ENCODE data around the gene LRFN3.
A peak's percentile ranks its signal among the peaks of the same experiment; 100 is the strongest.
"Not testable (repeated sequence)": the region's sequence is repeated elsewhere in the genome, so short reads cannot be mapped to it uniquely, and the experiment has no call there.

Gene LRFN3

DNA sequence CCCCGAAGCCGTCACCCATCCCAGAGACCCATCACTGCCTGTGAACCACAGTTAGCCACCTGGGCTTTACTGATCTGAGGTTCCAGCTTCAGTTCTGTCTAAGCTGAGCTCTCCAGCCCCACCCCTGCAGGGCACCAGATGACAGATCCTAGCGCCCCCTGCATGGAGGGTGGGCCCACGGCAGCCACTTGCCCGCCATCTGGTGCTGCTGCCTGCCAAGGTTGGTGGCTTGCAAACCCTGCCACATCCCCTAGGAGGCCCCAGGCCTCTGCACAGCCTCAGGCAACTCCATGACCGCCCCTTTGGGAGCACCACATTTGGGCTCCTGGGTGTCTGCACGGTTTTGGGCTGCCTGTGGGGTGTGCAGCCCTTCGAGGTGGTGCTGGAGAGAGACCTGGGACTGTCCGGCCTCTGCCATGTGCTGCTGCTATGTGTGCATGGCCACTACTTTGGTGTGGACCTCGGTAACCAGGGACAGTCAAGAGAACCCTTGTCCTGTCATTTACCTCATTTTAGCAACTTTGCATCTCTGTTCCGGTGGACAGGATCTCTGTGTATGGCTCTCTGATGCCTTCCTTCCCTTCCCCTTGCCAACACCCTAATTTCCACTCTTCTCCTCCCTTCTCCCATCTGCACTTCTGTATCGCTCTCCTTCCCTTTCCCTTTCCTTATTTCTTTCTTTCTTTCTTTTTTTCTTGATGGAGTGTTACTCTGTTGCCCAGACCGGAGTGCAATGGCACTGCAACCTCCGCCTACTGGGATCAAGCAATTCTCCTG, 41.5 kb downstream of the LRFN3 start:
- peak; percentile 47 for DNase-seq

DNA sequence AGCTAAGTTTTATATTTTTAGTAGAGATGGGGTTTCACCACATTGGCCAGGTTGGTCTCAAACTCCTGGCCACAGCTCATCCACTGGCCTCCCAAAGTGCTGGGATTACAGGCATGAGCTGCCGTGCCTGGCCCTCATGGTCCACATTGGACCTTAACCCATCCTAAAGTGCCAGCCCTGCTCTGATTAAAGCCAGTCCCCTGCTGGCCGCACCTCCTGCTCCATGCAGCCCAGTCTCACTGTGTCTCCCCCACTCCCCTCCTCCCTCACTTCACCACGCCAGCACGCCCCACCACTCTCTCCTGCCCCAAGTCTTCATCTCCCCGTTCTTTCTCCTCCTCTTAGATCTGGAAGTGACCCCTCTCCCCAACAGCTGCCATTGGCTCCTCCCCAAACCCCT, 42.1 kb downstream of the LRFN3 start:
- no peak for DNase-seq

DNA sequence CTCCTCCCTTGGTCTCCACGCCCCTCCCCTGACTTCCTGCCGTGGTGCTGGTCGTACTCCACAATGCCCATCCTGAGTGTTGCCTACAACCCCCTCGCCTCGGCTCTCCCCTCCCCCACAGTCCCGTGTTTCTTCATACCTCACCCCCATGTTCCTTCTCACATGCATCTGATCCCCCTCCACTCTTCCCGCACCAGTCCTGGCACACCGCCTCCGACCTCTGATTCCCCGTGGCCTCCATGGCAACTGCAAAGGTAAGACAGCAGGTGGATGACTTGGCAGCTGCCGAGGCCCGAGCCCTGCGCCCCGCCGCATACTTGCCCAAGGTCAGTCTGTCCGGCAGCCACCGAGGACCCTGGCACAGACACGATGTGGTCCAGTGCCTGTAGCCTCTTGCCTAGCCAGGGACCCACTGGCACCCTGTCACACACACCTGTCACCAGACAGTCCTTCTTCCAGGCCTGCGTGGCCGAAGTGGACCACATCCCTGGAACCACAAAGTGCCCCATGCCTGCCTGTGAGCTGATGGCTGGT, 42.7 kb downstream of the LRFN3 start:
- DNase-seq, result no peak

DNA sequence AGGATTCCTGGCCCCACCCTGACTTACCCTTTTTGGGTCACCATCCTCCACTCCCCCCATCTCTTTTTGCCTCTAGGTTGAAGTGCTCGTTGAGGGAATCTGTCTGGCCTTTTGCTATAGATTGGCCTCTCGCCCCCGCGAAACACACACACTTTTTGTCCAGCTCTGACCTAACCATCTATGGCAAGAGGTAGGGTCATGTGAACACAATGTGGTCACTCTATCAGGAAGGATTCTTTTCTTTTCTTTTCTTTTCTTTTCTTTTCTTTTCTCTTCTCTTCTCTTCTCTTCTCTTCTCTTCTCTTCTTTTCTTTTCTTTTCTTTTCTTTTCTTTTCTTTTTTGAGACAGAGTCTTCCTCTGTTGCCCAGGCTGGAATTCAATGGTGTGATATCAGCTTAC, 44.8 kb downstream of the LRFN3 start:
- DNase-seq, result not testable (repeated sequence)

DNA sequence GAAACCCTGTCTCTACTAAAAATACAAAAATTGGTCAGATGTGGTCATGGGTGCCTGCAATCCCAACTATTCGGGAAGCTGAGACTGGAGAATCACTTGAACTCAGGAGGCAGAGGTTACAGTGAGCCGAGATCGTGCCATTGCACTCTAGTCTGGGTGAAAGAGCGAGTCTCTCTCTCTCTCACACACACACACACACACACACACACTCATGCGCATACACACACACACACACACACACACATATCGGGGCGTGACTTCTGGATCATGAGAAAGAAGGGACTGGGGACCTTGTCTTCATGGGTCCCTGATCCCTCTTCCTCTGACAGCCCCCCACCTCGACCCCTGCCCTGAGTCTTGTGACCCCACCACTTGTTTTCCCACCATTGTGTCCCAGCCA, 47.0 kb downstream of the LRFN3 start:
- DNase-seq, result no peak

DNA sequence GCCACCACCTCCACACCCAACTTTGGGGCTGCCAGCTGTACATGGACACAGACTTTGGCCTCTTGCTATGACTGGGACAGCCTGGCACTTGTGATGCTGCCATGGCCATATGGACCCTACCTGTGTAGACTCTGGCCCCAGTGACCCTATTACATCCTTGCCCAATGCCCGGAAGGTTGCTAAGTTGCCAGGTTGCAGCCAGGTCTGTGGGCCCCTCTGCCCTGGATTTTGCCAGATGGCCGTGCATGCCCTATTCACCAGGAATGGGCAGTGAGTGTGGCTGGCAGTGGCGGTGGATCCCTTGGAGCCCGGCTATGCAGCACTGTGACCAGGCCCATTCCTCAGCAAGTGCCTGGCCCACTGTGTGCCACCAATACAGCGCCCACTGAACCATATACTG, 49.9 kb downstream of the LRFN3 start:
- DNase-seq, result no peak

DNA sequence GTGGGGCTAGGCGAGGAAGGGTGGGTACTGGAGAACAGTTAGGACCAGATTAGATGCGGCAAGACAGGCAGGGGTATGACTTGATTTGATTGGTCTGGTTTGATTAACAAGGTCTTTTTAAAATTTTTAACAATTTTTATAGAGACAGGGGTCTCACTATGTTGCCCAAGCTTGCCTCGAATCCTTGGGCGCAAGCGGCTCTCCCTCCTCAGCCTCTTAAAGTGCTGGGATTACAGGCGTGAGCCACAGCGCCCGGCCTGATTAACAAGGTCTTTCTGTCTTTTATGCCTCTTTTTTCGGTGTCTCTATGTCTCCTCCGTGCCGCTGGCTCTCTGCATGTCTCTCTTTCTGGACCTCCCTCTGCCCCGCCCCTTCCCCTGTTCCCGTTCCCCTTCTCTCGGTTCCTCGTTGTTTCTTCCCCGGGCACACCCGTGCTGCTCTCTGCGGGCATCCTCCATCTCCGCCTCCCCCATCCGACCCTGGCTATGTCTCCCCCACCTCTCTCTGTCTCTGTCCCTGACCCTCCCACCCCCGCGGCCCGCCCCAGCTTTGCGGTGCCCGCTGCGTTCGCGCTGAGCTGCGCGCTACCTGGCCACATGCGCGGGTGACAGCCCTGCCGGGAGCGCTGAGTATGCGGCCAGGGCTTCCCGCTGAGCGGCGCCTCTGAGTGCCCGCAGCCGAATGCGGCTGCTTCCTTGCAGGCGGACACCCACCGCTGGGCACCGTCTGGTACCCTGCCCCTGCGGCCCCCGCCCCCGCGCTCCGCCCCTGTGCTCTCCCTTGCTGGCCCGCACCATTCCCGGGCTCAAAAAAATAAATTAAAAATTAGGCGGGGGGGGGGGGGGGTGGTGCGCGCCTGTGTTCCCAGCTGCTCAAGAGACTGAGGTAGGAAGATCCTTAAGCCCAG, 50.7 kb downstream of the LRFN3 start:
- DNase-seq, result peak; percentile 60 to 65

DNA sequence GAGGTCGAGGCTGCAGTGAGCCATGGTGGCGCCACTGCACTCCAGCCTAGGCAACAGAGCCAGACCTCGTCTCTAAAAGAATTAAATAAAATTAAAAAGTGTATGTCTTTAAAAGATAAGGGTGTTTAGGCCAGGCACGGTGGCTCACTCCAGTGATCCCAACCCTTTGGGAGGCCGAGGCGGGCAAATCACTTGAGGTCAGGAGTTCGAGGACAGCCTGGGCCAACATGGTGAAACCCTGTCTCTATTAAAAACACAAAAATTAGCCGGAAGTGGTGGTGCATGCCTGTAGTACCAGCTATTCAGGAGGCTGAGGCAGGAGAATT, 51.4 kb downstream of the LRFN3 start:
- no peak for DNase-seq

DNA sequence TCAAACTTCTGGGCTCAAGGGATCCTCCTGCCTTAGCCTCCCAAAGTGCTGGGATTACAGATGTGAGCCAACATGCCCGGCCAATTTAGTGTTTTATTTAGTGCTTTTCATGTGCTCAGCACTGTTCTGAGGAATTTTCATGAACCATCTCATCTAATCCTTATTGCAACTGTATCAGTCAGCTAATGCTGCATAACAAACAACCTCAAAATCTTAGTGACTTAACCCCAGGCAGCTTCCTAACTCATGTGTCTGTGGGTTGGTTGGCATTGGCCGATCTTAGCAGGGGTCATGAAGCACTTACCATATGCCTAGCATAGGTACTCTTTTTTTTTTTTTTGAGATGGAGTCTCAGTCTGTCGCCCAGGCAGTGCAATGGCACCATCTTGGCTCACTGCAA, 52.6 kb downstream of the LRFN3 start:
- no peak for DNase-seq

DNA sequence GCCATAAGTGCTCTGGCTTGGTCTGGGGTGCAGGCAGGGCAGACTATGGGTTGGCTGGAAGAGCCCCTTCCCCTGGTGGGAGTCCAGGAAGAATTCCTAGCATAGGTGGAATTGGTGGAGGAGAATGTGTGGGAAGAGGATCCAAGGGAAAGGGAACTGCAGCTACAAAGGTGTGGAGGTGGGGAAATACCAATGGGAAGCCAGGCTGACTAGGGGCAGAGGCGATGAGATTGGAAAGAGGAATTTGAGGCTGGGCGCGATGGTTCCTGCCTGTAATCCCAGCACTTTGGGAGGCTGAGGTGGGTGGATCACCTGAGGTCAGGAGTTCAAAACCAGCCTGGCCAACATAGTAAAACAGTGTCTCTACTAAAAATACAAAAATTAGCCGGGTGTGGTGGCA, 54.0 kb downstream of the LRFN3 start:
- no peak for DNase-seq

DNA sequence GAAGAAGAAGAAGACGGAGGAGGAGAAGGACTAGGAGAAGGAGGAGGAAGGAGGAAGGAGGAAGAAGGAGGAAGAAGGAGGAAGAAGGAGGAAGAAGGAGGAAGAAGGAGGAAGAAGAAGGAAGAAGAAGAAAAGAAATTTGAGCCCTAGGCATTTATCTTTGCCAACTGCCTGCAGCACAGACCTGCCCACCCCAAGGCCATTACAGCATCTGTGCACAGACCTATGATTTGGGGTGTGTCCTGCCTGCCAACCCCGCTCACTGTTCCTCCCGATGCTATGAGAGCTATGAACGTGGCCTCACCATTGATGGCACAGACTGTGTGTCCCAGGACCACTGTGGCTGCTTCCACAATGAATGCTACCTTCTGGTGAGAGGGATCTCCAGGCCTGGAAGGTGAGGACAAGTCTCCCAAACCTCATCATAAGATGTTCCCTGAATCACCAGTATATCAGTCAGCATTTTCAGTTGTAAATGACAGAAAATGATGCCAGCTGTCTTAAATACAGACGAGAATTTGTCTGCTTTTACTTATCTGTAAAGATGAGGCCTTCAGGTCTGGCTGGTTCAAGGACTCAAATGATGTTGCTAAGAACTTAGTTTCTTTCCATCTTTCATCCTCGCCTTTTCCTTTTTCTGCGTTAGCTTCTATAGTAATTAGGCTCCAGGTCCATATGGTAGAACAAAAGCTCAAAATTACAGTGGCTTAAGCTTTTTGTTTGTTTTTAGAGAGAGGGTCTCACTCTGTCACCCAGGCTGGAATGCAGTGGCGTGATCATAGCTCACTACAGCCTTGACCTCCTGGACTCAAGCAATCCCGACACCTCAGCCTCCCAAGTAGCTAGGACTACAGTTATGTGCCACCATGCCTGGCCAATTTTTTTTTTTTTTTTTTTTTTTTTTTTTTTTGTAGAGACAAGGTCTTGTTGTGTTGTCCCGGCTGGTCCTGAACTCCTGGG, 54.9 kb downstream of the LRFN3 start:
- DNase-seq, result no peak

DNA sequence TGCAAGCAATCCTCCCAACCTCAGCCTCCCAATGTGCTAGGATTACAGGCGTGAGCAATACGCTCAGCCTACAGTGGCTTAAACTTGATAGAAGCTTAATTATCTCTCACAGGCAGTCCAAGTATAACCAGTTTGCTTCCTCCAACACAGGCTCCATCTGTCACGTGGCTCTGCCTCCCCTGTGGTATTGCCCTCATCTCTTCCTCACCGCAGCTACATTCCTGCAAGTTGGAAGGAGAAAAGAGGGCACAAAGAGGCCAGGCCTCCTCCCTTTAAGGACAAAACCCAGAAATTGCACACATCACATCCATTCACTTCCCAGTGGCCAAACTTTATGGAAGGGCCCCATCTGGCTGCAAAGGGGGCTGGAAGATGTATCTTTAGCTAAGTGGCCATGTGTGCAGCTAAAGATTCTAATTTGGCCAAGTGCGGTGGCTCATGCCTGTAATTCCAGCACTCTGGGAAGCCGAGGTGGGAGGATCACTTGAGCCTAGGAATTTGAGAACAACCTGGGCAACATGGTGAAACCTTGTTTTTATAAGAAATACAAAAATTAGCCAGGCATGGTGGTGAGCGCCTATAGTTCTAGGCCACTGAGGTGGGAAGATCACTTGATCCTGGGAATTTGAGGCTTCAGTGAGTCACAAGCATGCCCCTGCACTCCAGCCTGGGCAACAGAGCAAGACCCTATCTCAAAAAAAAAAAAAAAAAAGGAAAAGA, 55.7 kb downstream of the LRFN3 start:
- no peak for DNase-seq

DNA sequence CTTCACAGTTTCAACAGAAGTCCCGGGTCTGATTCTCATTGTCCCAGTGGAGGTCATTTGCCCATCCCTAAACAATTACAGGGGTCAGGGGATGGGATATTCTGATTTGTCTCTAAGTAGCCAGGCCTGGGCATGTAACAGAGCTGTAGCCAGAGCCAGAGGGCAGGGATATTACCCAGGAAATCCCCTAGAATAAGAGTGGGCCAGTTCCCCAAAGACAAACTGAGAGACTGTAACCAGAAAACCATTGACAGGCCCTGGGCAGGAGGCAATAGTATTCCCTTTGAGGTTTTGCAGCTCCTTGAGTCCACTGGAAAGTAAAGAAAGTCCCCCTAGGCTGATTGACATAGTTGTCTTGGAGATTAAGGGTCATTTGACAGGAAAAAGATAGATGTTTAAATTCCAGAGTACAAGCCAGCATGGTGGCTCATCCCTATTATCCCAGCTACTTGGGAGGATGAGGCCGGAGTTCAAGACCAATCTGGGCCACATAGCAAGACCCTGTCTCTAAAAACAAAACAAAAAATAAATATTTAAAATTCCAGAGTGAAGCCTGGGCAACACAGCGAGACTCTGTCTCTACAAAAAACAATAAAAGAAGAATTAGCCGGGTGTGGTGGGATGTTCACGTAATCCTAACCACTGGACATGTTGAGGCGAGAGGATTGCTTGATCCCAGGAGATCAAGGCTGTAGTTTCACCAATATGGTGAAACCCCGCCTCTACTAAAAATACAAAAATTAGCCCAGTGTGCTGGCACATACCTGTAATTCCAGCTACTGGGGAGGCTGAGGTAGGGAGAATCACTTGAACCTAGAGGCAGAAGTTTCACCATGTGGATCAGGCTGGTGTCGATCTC, 57.0 kb downstream of the LRFN3 start:
- DNase-seq, result no peak

DNA sequence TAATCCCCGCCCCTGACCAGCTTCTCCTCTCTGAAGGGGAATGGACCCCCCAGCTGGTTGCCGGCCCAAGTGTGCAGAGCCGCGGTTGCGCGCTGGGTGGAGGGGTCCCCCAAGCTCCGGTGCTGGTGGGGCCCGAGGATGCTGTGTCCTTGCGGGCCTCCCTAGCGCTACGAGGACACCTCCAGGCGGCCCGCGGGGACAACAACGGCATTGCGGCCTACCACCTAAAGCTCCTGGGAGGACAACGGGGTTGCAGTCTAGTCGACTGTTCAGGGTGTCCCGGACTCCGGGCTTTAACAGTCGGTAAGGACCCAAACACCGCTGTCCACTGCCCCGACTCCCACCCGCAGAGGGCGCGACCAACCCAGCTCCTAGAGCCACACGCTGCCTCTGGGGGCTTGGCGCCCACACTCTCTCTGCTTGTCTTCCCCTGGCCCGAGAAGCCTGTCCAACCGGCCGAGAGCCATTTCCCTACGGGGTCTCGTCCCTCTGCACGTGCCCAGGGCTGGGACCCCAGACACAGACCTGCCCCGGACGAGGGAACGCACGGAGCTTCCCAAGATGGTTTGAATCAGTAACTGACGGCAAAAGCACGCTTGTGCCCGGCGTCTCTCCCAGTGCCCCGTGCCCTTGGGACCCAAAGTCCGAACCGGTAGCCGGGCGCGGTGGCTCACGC, 57.9 kb downstream of the LRFN3 start:
- DNase-seq, result no peak

Data from SHP77 (cell line).